ENCODE results near the gene ANKRD40CL. TPM values are rescaled to one million over a fixed set of nuclear protein-coding genes. Genes with fewer than 3 reads are reported as not detected.

The ANKRD40CL gene
- total RNA-seq, 1 experiment from 2014 or later: not detected

- no peaks in the 10 kb centered on the region for H3K23me2 ChIP-seq (ENCODE audit: insufficient read length, low read depth, low read length, poor library complexity, severe bottlenecking)
- no peak overlapping the region for H3T11ph ChIP-seq (ENCODE audit: low read length)
- H3K4ac ChIP-seq (ENCODE audit: low read depth, low read length): no peak overlapping the region
- H3K27me3 Mint-ChIP-seq (ENCODE audit: low read depth): no peaks in the 10 kb centered on the region; the same call in none of the 2 replicates
- no peak overlapping the region for H3K18ac ChIP-seq (ENCODE audit: insufficient read length, low read depth, low read length)
- H3K56ac ChIP-seq (ENCODE audit: insufficient read length, low read depth, low read length): no peak overlapping the region
- no peaks in the 10 kb centered on the region; a peak in 1 of 7 replicates for H3K36me3 Mint-ChIP-seq (ENCODE audit: insufficient read depth in 1 of 3, low read depth in 3 of 3)
- H2BK15ac ChIP-seq (ENCODE audit: low read depth, low read length): no peak overlapping the region
- H3K23ac ChIP-seq (ENCODE audit: insufficient read length, low read depth, low read length): no peak overlapping the region
- no peak overlapping the region for H4K91ac ChIP-seq (ENCODE audit: insufficient read length, low read depth, low read length)
- H3K9me3 ChIP-seq (ENCODE audit: control insufficient read depth, low read depth, low read length): no peaks in the 10 kb centered on the region
- H3K4me2 ChIP-seq (ENCODE audit: insufficient read depth, insufficient read length, low read length): no peak overlapping the region
- no peak overlapping the region for H4K5ac ChIP-seq (ENCODE audit: insufficient read length, low read depth, low read length)
- no CpG with 5 or more reads among the region's 9 CpGs for WGBS (ENCODE audit: extremely low coverage, insufficient read length, low lambda C conversion rate)
- no peaks in the 10 kb centered on the region for H3K27me3 ChIP-seq (ENCODE audit: insufficient read depth, low read length)
- H3K27ac ChIP-seq (ENCODE audit: insufficient read length, low read depth, low read length): no peak overlapping the region
- H4K20me1 ChIP-seq (ENCODE audit: control insufficient read depth, insufficient read depth, insufficient read length): no peaks in the 10 kb centered on the region
- H3K79me2 ChIP-seq (ENCODE audit: insufficient read depth, low read length): no peaks in the 10 kb centered on the region
- H4K8ac ChIP-seq (replicated peaks; ENCODE audit: insufficient read length, low read depth, low read length): no peak overlapping the region
- TF ChIP-seq, protein P1, sequence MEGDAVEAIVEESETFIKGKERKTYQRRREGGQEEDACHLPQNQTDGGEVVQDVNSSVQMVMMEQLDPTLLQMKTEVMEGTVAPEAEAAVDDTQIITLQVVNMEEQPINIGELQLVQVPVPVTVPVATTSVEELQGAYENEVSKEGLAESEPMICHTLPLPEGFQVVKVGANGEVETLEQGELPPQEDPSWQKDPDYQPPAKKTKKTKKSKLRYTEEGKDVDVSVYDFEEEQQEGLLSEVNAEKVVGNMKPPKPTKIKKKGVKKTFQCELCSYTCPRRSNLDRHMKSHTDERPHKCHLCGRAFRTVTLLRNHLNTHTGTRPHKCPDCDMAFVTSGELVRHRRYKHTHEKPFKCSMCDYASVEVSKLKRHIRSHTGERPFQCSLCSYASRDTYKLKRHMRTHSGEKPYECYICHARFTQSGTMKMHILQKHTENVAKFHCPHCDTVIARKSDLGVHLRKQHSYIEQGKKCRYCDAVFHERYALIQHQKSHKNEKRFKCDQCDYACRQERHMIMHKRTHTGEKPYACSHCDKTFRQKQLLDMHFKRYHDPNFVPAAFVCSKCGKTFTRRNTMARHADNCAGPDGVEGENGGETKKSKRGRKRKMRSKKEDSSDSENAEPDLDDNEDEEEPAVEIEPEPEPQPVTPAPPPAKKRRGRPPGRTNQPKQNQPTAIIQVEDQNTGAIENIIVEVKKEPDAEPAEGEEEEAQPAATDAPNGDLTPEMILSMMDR (conservative IDR thresholded peaks at IDR 0.05): no peak
- no peaks in the 10 kb centered on the region for H3K79me1 ChIP-seq (ENCODE audit: insufficient read depth, low read depth, low read length, poor library complexity, severe bottlenecking)
- no peak overlapping the region for H2BK120ac ChIP-seq (ENCODE audit: low read depth, low read length, poor library complexity, severe bottlenecking)
- no peak overlapping the region for H2BK12ac ChIP-seq (ENCODE audit: insufficient read length, low read depth, low read length)
- peaks cover 20 to 26% of the 10 kb centered on the region in 2 experiments for H3K4me1 Mint-ChIP-seq
- no peak for DNase-seq
- H2AK5ac ChIP-seq (ENCODE audit: insufficient read length, low read length): no peak overlapping the region
- no peak overlapping the region for H3K4me3 Mint-ChIP-seq
- H2AFZ ChIP-seq (ENCODE audit: low read length): no peak overlapping the region
- no peak overlapping the region for H3K9ac ChIP-seq (ENCODE audit: extremely low read depth, insufficient read length, low read length)
- H2BK5ac ChIP-seq (ENCODE audit: insufficient read length, low read length): no peak overlapping the region
- no peaks in the 10 kb centered on the region for H3K4me1 ChIP-seq (ENCODE audit: insufficient read depth, low read length)
- H3K27ac Mint-ChIP-seq: peak overlapping the region in 1 of 3 experiments; percentile 41; a peak in 1 of 7 replicates
- H3K14ac ChIP-seq (ENCODE audit: insufficient read depth, low read length): no peak overlapping the region
- no peak overlapping the region for H2BK20ac ChIP-seq (ENCODE audit: low read depth, low read length, poor library complexity, severe bottlenecking)
- no peaks in the 10 kb centered on the region; a peak in 1 of 5 replicates for H3K9me3 Mint-ChIP-seq
Measured at GRCh38 chr17:50799582-50799981, 32.3 kb upstream of the ANKRD40CL start.

Data from H9 (cell line).